GM03348 (cell line): ENCODE results near the gene ZBP1.

Source experiments
- DNase-seq: peaks from one replicate; pipeline ENCODE4 v3.0.0; 2012; ENCODE audit warnings: low spot score

ZBP1 gene

GRCh38 chr20:57586370-57586793 is 33.8 kb downstream of the ZBP1 start:
- no peak for DNase-seq

DNA sequence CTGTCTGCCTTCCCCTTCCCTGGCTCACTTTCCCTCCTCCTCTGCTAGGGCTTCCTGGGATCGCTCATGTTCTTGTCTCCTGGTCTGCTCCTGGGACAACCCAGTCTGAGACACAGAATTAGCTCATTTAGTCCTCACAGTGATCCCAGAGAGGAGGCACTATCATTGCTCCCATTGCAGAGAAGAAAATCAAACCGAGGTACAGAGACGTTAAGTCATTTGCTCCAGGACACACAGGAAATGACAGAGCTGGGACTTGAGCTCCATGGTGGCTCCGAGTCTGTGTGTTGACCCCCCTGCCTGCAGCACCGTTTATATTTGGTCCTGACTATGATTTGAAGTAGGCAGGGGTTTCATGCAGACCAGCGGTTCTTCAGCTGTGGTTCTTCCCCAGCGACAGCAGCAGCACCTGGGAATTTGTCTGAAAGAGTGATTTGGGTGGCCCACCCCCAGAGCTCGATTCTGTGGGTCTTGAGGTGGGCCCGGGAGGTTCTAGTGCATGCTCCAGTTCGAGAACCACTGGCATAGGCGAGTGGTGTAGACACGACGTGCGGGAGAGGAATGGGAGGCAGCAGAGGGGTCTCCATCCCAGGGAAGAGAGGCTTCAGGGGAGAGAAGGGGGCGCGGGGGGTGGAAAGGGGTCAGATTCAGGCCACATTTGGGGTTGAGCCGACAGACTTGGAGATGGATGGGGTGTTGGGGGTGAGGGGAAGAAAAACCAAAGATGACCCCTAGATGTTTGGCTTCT is 34.6 kb downstream of the ZBP1 start:
- no peak for DNase-seq

- DNase-seq, result no peak
Observed at GRCh38 chr20:57584768-57585461, 35.3 kb downstream of the ZBP1 start.

DNA sequence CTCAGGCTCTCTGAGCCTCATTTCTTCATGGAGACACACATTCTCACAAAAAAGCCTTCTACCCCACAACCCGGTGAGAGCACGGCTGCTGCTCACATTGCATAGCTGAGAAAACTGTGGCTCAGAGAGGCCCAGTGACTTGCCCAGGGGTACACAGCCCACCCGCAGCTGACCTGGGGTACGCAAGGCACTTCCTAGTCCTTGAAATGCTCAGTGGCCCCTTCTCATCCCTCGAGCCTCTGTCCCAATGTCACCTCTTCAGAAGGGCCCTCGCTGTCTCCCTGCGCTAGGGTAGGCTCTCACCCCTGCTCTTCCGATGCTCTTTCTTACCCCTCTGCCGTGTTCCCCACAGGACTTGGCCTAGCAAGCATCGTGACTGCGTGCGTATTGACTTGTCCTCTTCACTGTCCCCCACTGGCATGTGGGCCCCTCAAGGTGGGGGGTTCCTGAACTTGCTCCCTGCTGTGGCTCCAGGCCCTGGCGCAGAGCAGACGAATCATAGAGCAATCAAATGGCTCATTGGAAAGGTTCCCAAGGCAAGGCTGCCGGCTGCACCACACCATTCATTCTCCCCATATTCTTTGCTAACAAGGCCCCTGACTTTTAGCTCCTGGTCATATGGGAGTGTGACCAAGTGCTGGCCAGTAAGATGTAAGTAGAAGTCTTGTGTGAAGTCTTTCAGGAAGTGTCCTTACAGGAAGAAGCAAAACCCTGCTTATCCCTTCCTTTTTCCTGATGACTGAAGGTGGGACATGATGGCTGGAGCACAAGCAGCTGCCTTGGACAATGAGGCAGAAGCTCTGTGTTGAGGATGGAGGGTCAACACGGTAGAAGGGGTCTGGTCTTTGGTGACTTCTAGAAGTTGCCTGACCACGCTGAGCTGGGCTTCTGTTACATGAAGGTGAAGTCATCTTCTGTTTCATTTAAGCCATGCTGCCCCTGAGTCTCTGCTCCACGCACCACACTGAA is 36.7 kb downstream of the ZBP1 start:
- no peak for DNase-seq

- no peak for DNase-seq
Observed at GRCh38 chr20:57582432-57583288, 37.6 kb downstream of the ZBP1 start.

- DNase-seq, result no peak
Observed at GRCh38 chr20:57582029-57582378, 38.2 kb downstream of the ZBP1 start.

DNA sequence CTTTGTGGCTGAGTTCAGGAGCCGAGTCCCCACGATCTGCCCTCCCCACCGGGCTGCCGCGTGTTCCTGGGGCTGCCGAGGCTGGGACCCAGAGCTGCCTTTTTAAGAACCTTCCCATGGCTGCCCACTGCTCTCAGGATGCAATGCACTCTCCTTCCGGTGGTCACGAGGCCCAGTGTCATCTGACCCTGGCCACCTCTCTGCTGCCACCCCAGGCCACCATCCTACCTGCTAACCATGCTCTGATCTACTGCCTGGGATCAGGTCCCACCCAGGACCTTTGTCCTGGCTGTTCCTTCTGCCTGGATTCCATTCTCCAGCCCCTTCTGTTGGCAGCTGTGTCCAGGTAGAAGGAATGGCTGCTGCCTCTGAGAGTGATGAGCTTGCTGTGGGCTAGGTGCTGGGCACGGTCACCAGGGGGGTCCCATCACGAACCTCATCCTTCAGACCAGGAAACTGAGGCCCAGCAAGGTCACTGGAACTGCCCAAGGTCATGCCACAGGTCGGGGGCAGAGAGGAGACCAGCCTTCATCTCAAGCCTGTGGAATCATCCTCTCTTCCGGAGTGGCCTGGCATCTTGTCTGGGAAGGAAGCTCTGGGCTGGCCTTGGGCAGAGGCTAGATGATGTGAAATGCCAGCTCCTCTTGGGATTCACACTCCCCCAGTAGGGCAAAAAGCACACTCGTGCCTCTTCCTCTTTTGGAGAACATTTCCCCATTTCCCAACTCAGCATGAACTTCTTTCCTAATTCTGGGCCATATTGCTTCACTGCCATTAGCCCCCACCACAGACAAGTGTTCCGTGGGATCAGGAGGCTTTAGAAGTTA is 38.8 kb downstream of the ZBP1 start:
- no peak for DNase-seq

DNA sequence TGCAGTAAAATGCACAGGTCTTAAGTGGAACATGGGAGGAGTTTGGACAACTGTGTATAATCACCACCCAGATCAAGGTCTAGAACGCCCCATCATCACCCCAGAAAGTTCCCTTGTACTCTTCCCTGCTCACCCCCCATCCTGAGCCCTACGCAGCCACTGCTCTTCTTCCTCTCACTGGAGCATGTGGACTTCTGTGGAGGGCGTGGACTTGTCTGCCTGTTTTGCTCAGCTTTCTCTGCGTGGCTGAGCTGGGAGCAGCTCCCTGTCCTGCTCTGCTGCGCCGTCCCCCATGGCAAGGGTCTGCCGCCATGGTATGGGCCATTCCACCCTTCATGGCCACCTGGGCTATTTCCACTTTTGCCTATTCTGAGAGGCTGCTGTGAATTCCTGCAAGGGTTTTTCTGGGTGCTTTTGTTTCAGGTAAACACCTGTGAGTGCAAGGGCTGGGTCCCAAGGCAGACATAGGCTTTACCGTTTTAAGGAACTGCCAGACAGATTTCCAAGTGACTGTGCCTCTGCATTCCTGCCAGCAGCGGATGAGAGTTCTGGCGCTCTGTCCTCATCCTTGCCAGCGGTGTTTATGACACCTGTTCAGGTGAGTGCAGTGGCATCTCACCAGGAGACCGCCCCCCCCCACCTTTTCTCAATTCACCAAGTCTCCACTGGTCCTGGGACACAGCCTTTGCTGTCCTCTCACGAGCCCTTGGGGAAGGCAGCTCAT is 39.6 kb downstream of the ZBP1 start:
- no peak for DNase-seq

GRCh38 chr20:57579898-57580447 is 40.3 kb downstream of the ZBP1 start:
- DNase-seq, result no peak

- DNase-seq, result no peak
Observed at GRCh38 chr20:57579331-57579897, 40.8 kb downstream of the ZBP1 start.

GRCh38 chr20:57578476-57579165 is 41.6 kb downstream of the ZBP1 start:
- DNase-seq, result no peak

DNA sequence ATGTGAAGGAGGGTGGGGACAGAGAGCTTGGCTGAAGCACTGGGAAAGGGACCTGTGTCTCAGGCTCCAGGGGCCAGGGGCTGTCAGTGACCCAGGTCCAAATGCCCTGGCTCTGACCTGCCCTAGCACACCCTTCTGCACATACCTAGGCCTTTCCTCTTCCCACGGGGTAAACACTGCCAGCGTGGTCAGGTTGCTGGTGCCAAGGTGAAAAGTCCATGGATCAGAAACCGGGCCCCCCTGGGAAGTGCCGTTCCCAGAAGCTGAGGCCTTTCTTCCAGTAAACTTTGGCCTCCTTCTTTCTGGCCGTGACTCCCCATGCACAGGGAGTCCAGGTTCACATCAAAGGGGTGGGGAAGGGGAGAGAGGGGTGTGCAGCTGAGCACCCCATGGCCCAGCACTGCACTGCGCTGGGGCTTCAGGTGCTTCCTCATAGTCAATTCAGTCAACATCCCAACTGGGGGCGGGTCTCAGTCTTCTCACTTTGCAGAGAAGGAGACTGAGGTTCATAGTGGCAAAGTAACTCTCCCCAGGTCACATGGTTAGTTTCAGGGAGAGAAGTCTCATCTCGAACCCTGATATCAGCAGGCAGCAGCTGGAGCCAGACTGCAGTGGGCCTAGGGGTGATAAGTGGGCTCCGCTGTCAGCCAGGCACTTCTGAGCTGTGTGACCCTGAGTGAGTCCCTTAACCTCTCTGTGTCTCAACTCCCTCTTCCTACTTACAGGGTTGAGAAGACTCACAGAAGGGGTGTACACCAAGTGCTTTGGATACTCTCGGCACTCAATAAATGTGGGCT is 42.3 kb downstream of the ZBP1 start:
- no peak for DNase-seq

DNA sequence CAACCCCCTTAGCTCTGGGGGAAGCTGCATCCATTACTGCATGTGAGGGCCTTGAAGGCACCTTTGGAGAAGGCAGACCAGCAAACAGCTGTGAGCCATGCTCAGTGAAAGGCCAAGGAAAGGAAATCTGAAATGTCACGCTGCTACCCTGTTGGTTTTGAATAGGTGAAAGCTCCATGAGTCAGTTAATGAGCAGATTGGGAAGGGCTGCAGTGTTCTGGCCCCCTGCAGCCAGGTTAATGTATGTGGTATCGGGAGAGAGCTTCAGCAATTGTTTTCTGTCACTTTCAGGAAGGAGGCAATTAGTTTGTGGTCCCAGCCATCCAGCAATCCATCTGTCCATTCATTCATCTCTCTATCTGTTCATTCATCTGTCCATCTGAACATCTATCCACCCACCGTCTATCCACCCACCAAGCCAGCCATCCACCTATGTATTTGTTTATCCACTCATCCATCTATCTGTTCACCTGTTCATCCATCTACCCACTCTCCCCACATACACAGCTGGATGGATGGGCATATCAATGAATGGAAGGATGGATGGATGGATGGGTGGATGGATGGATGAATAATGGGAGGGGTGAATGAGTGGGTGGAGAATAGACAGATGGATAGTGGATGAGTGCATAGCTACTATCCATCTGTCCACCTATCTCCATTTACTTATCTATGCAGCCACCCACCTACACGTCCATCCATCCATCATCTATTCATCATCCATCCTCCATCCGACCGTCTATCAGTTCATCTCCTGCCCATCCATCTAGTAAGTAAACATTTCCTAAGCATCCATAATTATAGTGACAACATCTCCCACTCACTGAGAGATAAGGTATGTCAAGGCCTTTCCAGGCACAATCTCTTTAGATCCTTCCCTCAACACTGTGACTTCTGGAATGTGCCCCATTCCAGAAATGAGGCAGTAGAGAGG is 43.3 kb downstream of the ZBP1 start:
- DNase-seq, result no peak

DNA sequence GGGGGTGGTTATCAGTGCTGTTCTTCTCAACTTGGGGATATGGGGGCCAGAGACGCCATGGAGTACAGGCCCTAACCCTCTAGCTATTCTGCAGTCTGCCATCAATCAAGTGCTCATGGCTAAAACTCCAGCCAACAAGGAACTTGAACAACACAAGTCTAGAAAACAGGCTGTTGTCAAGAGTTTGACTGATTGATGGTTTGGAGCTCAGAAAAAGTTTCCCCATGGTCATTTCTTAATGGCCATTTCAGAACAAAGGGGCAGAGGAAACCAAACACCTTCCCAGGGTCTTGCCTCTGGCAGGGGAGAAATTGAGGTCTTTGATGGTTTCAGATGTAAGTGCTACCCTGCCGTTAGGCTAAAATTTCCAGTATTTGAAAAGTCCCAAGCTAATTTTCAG is 44.2 kb downstream of the ZBP1 start:
- no peak for DNase-seq

GRCh38 chr20:57574954-57575353 is 45.3 kb downstream of the ZBP1 start:
- no peak for DNase-seq

DNA sequence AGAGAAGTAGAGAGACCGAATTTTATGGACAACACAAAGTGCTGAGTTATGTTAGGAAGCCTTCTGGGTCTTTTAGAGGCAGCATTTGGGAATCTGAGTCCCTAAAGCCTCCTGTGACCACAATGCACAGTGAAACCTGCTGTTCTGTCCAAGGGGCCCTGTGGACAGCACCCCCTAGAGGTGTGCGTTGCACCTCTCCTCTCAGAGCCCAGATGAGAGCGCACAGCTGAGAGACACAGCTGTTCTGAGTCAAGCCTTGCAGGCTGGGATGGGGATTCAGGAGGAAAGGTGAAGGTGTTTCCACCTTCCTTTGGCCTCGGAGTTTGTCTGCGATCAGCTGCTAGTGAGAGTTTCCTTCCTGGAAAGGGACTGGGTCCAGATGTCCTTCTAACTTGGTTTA is 46.3 kb downstream of the ZBP1 start:
- DNase-seq, result no peak

- no peak for DNase-seq
Observed at GRCh38 chr20:57573242-57573641, 47.0 kb downstream of the ZBP1 start.
